Keratinocyte (primary cell): ENCODE measurements around the gene ITSN1. TPM values are rescaled to one million over a fixed set of nuclear protein-coding genes. Genes with fewer than 3 reads are reported as not detected.

Source experiments
- DNase-seq: peaks from one replicate; pipeline ENCODE4 v3.0.0-alpha.2; 2011; ENCODE audit warnings: low read depth, missing footprints, low spot score
- FAIRE-seq: peaks from 2 replicates; lab custom pipeline; 2011; peaks lifted over from hg19 to GRCh38; lab: Jason Lieb, UNC
- H2AFZ ChIP-seq: 2 replicates; pipeline ENCODE4 v1.6.0; 2012; ENCODE audit warnings: low read length, control low read depth, inconsistent platforms; ENCODE audit not compliant: control insufficient read depth
- H3K27ac ChIP-seq: 2 replicates; pipeline ENCODE4 v1.5.1; 2011; ENCODE audit warnings: low read length; ENCODE audit not compliant: control insufficient read depth, insufficient read depth
- H3K27me3 ChIP-seq: 3 replicates; pipeline ENCODE4 v1.6.0; 2011; ENCODE audit warnings: low read length; ENCODE audit not compliant: control insufficient read depth, insufficient read depth; ENCODE audit errors: extremely low read depth
- H3K36me3 ChIP-seq, 2 experiments: 2 replicates in 1 of 2; 3 replicates in 1 of 2; pipeline ENCODE4 v1.5.1; 2011; ENCODE audit warnings: low read length in 2 of 2, mild to moderate bottlenecking in 1 of 2; ENCODE audit not compliant: control insufficient read depth in 2 of 2, insufficient read depth in 2 of 2; ENCODE audit errors: extremely low read depth in 1 of 2
- H3K4me1 ChIP-seq: 3 replicates; pipeline ENCODE4 v1.5.1; 2011; ENCODE audit warnings: low read length; ENCODE audit not compliant: control insufficient read depth, insufficient read depth; ENCODE audit errors: extremely low read depth
- H3K4me2 ChIP-seq: 3 replicates; pipeline ENCODE4 v1.6.0; 2011; ENCODE audit warnings: low read depth, low read length; ENCODE audit not compliant: control insufficient read depth, insufficient read depth; ENCODE audit errors: extremely low read depth
- H3K4me3 ChIP-seq, 3 experiments: fragments of 200-600 bp in 1 of 3; sonication (generic) in 1 of 3; 2 replicates in 2 of 3; 3 replicates in 1 of 3; pipeline ENCODE4 v1.5.1; 2011 to 2016; ENCODE audit warnings: low read length in 3 of 3, mild to moderate bottlenecking in 3 of 3, control low read depth in 2 of 3, inconsistent platforms in 1 of 3, low read depth in 1 of 3, mixed read lengths in 1 of 3, mixed run types in 1 of 3, moderate library complexity in 1 of 3; ENCODE audit not compliant: control insufficient read depth in 2 of 3, insufficient read depth in 2 of 3; ENCODE audit errors: extremely low read depth in 1 of 3
- H3K79me2 ChIP-seq: 2 replicates; pipeline ENCODE4 v1.6.0; 2012; ENCODE audit warnings: low read length; ENCODE audit not compliant: control insufficient read depth, insufficient read depth
- H3K9ac ChIP-seq: 3 replicates; pipeline ENCODE4 v1.6.0; 2011; ENCODE audit warnings: low read length; ENCODE audit not compliant: control insufficient read depth, insufficient read depth; ENCODE audit errors: extremely low read depth
- H3K9me1 ChIP-seq: 3 replicates; pipeline ENCODE4 v1.6.0; 2011; ENCODE audit warnings: low read length; ENCODE audit not compliant: control insufficient read depth, insufficient read depth; ENCODE audit errors: extremely low read depth
- H3K9me3 ChIP-seq: 2 replicates; pipeline ENCODE4 v1.5.1; 2012; ENCODE audit warnings: low read depth, low read length; ENCODE audit not compliant: control insufficient read depth
- H4K20me1 ChIP-seq: 3 replicates; pipeline ENCODE4 v1.6.0; 2011; ENCODE audit warnings: low read length; ENCODE audit not compliant: control insufficient read depth, insufficient read depth; ENCODE audit errors: extremely low read depth
- EZH2 ChIP-seq: IDR thresholded peaks from one replicate; pipeline ENCODE4 v1.6.1; 2012; ENCODE audit warnings: inconsistent platforms, mild to moderate bottlenecking, low read length, moderate library complexity
- dilution Hi-C: fragments of 300-500 bp; cut with MboI; formaldehyde crosslinking; loops from one replicate; pipeline ENCODE4 v1.7.0; 2020; ENCODE audit warnings: low sequenced_read_pairs; ENCODE audit not compliant: extremely low pct_ligation_motif_present
- polyA plus RNA-seq, 5 experiments: library from polyadenylated mRNA; depleted of rRNA in 3 of 5; stranded (reverse) in 3 of 5; stranded (forward) in 1 of 5; unstranded in 1 of 5; fragments of >200 nt; gene quantifications; 1 replicate in 1 of 5; 2 replicates in 3 of 5; 3 replicates in 1 of 5; pipeline versions ENCODE4 v1.2.1 to v1.2.3, GENCODE V29; 2011 to 2012; ENCODE audit warnings: missing spikeins in 2 of 5, low read depth in 1 of 5, low replicate concordance in 1 of 5
- TF ChIP-seq, protein P1 (sequence below), 3 experiments: IDR thresholded peaks in 1 of 3; conservative IDR thresholded peaks in 1 of 3; optimal IDR thresholded peaks in 1 of 3; 2 replicates in 2 of 3; 3 replicates in 1 of 3; pipeline versions ENCODE3 to v1.5.1; 2011; ENCODE audit warnings: low read length in 3 of 3, mild to moderate bottlenecking in 3 of 3, moderate library complexity in 2 of 3, control low read depth in 1 of 3, inconsistent platforms in 1 of 3; ENCODE audit not compliant: insufficient read depth in 2 of 3; ENCODE audit errors: extremely low read depth in 1 of 3

ITSN1 gene
- polyA plus RNA-seq, 1 donor (not counting 4 experiments of a cell fraction or from before 2014, with no cell fraction given) = 34.3 TPM

DNA sequence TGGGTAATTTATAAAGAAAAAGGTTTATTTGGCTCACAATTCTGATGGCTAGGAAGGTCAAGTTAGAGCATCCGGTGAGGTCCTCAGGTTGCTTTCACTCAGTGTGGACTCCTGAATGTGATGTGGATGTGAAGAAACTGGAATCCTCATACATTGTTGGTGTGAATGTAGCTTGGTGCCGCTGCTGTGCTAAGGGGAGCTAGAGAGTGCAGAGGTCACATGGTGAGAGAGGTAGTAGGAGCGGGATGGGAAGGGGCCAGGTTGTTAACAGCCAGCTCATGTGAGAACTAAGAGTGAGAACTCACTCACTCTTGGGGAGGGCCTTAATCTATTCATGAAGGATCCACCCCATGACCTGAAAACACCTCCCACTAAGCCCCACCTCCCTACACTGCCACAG is 21.8 kb downstream of the ITSN1 start:
- H3K4me3 ChIP-seq = no peak overlapping the region
- dilution Hi-C loops = no loop called here
- H3K9me1 ChIP-seq = peaks cover 2% of the 10 kb centered on the region
- H3K27ac ChIP-seq = no peak overlapping the region
- H3K9me3 ChIP-seq = peaks cover 5% of the 10 kb centered on the region
- TF ChIP-seq, protein P1, sequence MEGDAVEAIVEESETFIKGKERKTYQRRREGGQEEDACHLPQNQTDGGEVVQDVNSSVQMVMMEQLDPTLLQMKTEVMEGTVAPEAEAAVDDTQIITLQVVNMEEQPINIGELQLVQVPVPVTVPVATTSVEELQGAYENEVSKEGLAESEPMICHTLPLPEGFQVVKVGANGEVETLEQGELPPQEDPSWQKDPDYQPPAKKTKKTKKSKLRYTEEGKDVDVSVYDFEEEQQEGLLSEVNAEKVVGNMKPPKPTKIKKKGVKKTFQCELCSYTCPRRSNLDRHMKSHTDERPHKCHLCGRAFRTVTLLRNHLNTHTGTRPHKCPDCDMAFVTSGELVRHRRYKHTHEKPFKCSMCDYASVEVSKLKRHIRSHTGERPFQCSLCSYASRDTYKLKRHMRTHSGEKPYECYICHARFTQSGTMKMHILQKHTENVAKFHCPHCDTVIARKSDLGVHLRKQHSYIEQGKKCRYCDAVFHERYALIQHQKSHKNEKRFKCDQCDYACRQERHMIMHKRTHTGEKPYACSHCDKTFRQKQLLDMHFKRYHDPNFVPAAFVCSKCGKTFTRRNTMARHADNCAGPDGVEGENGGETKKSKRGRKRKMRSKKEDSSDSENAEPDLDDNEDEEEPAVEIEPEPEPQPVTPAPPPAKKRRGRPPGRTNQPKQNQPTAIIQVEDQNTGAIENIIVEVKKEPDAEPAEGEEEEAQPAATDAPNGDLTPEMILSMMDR (optimal IDR thresholded peaks at IDR 0.05 in 1 of 3, IDR thresholded peaks at IDR 0.05 in 1 of 3, conservative IDR thresholded peaks at IDR 0.05 in 1 of 3; ENCODE audit: extremely low read depth in 1 of 3, insufficient read depth in 2 of 3, low read length in 3 of 3) = no peak
- no peak for TF ChIP-seq EZH2
- H2AFZ ChIP-seq = no peak overlapping the region
- H3K79me2 ChIP-seq = peaks cover 82% of the 10 kb centered on the region
- no peaks in the 10 kb centered on the region for H3K36me3 ChIP-seq
- H4K20me1 ChIP-seq = no peaks in the 10 kb centered on the region
- no peak for DNase-seq
- peaks cover 23% of the 10 kb centered on the region for H3K4me1 ChIP-seq
- no peak for FAIRE-seq
- no peak overlapping the region for H3K9ac ChIP-seq
- no peak overlapping the region for H3K4me2 ChIP-seq
- no peaks in the 10 kb centered on the region for H3K27me3 ChIP-seq

DNA sequence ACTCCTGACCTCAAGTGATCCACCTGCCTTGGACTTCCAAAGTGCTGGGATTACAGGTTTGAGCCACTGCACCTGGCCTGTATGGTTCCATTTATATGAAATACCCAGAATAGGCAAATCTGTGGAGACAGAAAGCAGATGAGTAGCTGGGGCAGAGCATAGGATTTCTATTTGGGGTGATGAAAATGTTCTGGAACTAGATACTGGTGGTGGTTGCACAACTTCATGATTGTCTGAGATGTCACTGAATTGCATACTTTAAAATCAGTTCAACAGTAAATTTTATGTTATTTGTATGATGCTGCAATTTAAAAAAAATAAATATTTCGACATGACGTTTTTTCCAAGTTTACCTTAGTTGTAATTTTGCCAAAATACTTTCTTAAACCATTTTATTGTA is 23.9 kb downstream of the ITSN1 start:
- Histone ChIP-seq H3K9ac (no peak overlapping the region), H3K9me3 (no peaks in the 10 kb centered on the region), H3K79me2 (peaks cover 86% of the 10 kb centered on the region), H3K9me1 (peaks cover 2% of the 10 kb centered on the region), H3K4me1 (peaks cover 23% of the 10 kb centered on the region), H2AFZ (no peak overlapping the region), H3K4me2 (no peak overlapping the region), H3K4me3 (no peak overlapping the region), H3K36me3 (no peaks in the 10 kb centered on the region), H3K27me3 (no peaks in the 10 kb centered on the region), H4K20me1 (no peaks in the 10 kb centered on the region), H3K27ac (no peak overlapping the region)
- dilution Hi-C loops = no loop called here
- FAIRE-seq (no peak), DNase-seq (no peak)
- TF ChIP-seq, protein P1 (optimal IDR thresholded peaks at IDR 0.05 in 1 of 3, IDR thresholded peaks at IDR 0.05 in 1 of 3, conservative IDR thresholded peaks at IDR 0.05 in 1 of 3; ENCODE audit: extremely low read depth in 1 of 3, insufficient read depth in 2 of 3, low read length in 3 of 3) = no peak
- TF ChIP-seq EZH2 = no peak
